ENCODE measurements around the gene TMEM50B. TPM values are rescaled to one million over a fixed set of nuclear protein-coding genes. Genes with fewer than 3 reads are reported as not detected.

TMEM50B gene
- total RNA-seq, 1 experiment from 2014 or later: 20.7 TPM

- no TSS peak for BruUV-seq (replicated peaks)
- H3K4me1 Mint-ChIP-seq (ENCODE audit: insufficient read depth, unreplicated experiment): peaks cover 7% of the 10 kb centered on the region
- intact Hi-C loops (cut with micrococcal nuclease): no loop called here
- ChIA-PET POLR2A (no interaction called here), CTCF (no interaction called here)
- no peak overlapping the region for H3K4me3 Mint-ChIP-seq (ENCODE audit: unreplicated experiment)
- no peak overlapping the region for H3K27ac Mint-ChIP-seq (ENCODE audit: low read depth, unreplicated experiment)
- no peaks in the 10 kb centered on the region for H3K9me3 Mint-ChIP-seq (ENCODE audit: unreplicated experiment)
- TF ChIP-seq CTCF (IDR thresholded peaks at IDR 0.05; ENCODE audit: unreplicated experiment): no peak
- no peaks in the 10 kb centered on the region for H3K36me3 Mint-ChIP-seq (ENCODE audit: insufficient read depth, unreplicated experiment)
- H3K27me3 Mint-ChIP-seq (ENCODE audit: insufficient read depth, unreplicated experiment): no peaks in the 10 kb centered on the region
- DNase-seq (ENCODE audit: unreplicated experiment): no peak
These were observed 14.0 kb upstream of the TMEM50B start for GRCh38 chr21:33493756-33494155.

GRCh38 chr21:33492571-33492970 lies 12.8 kb upstream of the TMEM50B start:
- Mint-ChIP-seq H3K27ac (ENCODE audit: low read depth, unreplicated experiment) (no peak overlapping the region), H3K36me3 (ENCODE audit: insufficient read depth, unreplicated experiment) (no peaks in the 10 kb centered on the region), H3K4me3 (ENCODE audit: unreplicated experiment) (peak overlapping the region; percentile 96), H3K27me3 (ENCODE audit: insufficient read depth, unreplicated experiment) (no peaks in the 10 kb centered on the region), H3K9me3 (ENCODE audit: unreplicated experiment) (no peaks in the 10 kb centered on the region), H3K4me1 (ENCODE audit: insufficient read depth, unreplicated experiment) (peaks cover 7% of the 10 kb centered on the region)
- DNase-seq (ENCODE audit: unreplicated experiment): peak; percentile 91
- no peak for TF ChIP-seq CTCF (IDR thresholded peaks at IDR 0.05; ENCODE audit: unreplicated experiment)
- POLR2A ChIA-PET: interaction anchor here (3.2 to 3.4 kb wide), 2 partner anchors 12 to 50 kb away, joined by 33 to 92 read pairs; partner anchors contain the start of genes GART, SON and TMEM50B
- CTCF ChIA-PET: no interaction called here
- BruUV-seq (replicated peaks): no TSS peak
- intact Hi-C loops (cut with micrococcal nuclease): no loop called here

GRCh38 chr21:33491373-33492102 lies 11.8 kb upstream of the TMEM50B start, which contains the start of gene DNAJC28:
Gene DNAJC28, minus strand, starts transcription at chr21:33491716. Its CDS starts 2,323 bp downstream, at chr21:33489393.
- Mint-ChIP-seq H3K36me3 (ENCODE audit: insufficient read depth, unreplicated experiment) (no peaks in the 10 kb centered on the region), H3K4me3 (ENCODE audit: unreplicated experiment) (peak within 1 kb of the TSS; percentile 96), H3K27ac (ENCODE audit: low read depth, unreplicated experiment) (peak within 1 kb of the TSS; percentile 87), H3K27me3 (ENCODE audit: insufficient read depth, unreplicated experiment) (no peaks in the 10 kb centered on the region), H3K4me1 (ENCODE audit: insufficient read depth, unreplicated experiment) (peaks cover 7% of the 10 kb centered on the region), H3K9me3 (ENCODE audit: unreplicated experiment) (no peaks in the 10 kb centered on the region)
- no TSS peak for BruUV-seq (replicated peaks)
- ChIA-PET CTCF (interaction anchor here (1.0 to 1.6 kb wide), 2 partner anchors 11 to 46 kb away, joined by 3 to 11 read pairs; partner anchors contain the start of gene TMEM50B), POLR2A (interaction anchor here (0.6 to 3.4 kb wide), 9 partner anchors 8 to 51 kb away, joined by 3 to 92 read pairs (median 4); partner anchors contain the start of genes GART, SON and TMEM50B)
- peak; percentile 89 for DNase-seq (ENCODE audit: unreplicated experiment)
- TF ChIP-seq CTCF (IDR thresholded peaks at IDR 0.05; ENCODE audit: unreplicated experiment): no peak
- intact Hi-C loops (cut with micrococcal nuclease): no loop called here

- Mint-ChIP-seq H3K27me3 (ENCODE audit: insufficient read depth, unreplicated experiment) (no peaks in the 10 kb centered on the region), H3K36me3 (ENCODE audit: insufficient read depth, unreplicated experiment) (no peaks in the 10 kb centered on the region), H3K4me3 (ENCODE audit: unreplicated experiment) (peak overlapping the region; percentile 96), H3K9me3 (ENCODE audit: unreplicated experiment) (no peaks in the 10 kb centered on the region), H3K4me1 (ENCODE audit: insufficient read depth, unreplicated experiment) (peaks cover 7% of the 10 kb centered on the region), H3K27ac (ENCODE audit: low read depth, unreplicated experiment) (peak overlapping the region; percentile 87)
- BruUV-seq (replicated peaks): TSS peak; percentile 64
- DNase-seq (ENCODE audit: unreplicated experiment): no peak
- TF ChIP-seq CTCF (IDR thresholded peaks at IDR 0.05; ENCODE audit: unreplicated experiment): no peak
- intact Hi-C loops (cut with micrococcal nuclease): no loop called here
- CTCF ChIA-PET: interaction anchor here (1.0 to 1.6 kb wide), 2 partner anchors 10 to 46 kb away, joined by 3 to 11 read pairs; partner anchors contain the start of gene TMEM50B
- POLR2A ChIA-PET: interaction anchor here (0.6 to 3.4 kb wide), 9 partner anchors 9 to 51 kb away, joined by 3 to 92 read pairs (median 4); partner anchors contain the start of genes GART, SON and TMEM50B
These were observed 11.2 kb upstream of the TMEM50B start for GRCh38 chr21:33490991-33491372.
